ENCODE results near the gene ARHGAP31.

GRCh38 chr3:119338754-119339153 lies 44.6 kb downstream of the ARHGAP31 start:
- no peak for TF ChIP-seq TAF1 (IDR thresholded peaks at IDR 0.05; ENCODE audit: borderline replicate concordance, insufficient read depth, low read length)
- no peak for TF ChIP-seq POLR2AphosphoS5 (IDR thresholded peaks at IDR 0.05; ENCODE audit: low read depth, low read length)

All from PFSK-1 (cell line).